HuH-7.5 (cell line): Measurements from ENCODE around the gene RNF112.

Experiments
- DNase-seq: peaks from one replicate; pipeline ENCODE4 v3.0.0; 2011; ENCODE audit warnings: low spot score

The RNF112 gene, protein sequence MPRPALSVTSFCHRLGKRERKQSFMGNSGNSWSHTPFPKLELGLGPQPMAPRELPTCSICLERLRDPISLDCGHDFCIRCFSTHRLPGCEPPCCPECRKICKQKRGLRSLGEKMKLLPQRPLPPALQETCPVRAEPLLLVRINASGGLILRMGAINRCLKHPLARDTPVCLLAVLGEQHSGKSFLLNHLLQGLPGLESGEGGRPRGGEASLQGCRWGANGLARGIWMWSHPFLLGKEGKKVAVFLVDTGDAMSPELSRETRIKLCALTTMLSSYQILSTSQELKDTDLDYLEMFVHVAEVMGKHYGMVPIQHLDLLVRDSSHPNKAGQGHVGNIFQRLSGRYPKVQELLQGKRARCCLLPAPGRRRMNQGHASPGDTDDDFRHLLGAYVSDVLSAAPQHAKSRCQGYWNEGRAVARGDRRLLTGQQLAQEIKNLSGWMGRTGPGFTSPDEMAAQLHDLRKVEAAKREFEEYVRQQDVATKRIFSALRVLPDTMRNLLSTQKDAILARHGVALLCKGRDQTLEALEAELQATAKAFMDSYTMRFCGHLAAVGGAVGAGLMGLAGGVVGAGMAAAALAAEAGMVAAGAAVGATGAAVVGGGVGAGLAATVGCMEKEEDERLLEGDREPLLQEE

DNA sequence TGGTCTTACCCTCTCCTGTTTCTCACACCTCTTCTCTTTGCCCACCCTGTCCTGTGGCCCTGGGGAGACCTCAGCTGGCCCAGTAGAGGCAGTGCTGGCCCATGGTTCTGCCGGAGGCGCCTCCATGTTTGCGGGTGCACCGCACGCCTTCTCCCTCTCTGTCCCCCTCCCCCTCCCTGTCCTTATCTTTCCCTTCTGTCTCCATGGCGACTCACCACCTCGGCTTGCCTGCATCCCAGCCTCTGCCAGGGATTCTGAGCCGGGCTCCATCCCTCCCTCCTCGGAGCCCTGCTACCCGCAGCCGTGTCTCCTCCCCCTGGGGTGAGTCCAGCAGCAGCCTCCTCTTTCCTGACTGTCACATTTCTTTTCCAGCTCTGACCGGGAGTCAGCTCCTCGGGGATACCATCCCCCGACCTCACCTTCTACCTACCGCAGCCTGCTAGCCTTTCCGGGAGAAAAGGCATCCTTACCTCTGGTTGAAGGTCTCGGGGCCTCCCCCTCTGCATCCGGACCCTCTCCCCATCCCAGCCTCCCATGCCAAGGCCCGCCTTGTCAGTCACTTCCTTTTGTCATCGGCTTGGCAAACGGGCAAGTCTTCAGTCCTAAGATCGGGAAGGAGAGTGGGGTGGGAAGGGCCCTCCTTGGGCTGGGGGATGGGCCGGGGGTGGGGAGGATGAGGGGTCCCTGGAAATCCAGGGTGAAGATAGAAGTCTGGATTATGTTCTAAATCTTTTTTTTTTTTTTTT lies at the start of gene RNF112:
Gene RNF112, plus strand, starts transcription at position 358 of the 746 bp plus-strand sequence. Its CDS starts 177 bp downstream, at position 535.
- no peak for DNase-seq

DNA sequence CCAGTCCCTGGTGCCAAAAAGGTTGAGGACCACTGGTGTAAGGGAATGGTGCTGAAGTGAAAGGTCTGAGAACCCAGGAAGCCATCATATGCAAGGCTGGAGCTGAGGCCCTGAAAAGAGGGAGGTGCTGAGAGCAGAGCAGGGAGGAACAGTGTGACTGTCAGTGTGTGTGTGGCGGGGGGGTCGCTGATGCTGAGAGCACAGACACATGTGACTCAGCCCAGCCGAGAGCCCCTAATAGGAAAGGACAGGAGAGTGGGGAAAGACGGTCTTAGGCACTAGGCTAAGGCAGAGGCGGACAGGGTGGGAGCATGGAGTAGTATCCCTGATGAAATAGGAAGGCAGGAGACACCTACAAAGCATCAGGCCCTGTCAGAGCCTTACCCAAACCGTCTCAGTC lies 49.7 kb upstream of the RNF112 start:
- no peak for DNase-seq

DNA sequence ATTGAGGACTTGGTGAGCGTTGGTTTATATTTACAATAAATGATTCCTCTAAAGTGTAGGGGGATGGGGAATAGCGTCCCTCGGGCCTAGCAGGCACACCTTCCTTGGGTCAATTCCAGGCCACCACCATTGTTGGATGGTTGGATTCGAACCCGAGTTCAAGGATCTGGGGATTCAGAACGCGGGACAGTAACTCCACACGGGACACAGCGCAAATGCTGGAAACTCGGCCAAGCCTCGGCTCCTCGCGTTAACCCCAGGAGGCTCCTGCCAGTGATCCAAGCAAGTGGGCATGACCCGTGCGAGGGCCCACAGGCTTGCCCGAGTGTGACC lies 49.1 kb upstream of the RNF112 start:
- no peak for DNase-seq

DNA sequence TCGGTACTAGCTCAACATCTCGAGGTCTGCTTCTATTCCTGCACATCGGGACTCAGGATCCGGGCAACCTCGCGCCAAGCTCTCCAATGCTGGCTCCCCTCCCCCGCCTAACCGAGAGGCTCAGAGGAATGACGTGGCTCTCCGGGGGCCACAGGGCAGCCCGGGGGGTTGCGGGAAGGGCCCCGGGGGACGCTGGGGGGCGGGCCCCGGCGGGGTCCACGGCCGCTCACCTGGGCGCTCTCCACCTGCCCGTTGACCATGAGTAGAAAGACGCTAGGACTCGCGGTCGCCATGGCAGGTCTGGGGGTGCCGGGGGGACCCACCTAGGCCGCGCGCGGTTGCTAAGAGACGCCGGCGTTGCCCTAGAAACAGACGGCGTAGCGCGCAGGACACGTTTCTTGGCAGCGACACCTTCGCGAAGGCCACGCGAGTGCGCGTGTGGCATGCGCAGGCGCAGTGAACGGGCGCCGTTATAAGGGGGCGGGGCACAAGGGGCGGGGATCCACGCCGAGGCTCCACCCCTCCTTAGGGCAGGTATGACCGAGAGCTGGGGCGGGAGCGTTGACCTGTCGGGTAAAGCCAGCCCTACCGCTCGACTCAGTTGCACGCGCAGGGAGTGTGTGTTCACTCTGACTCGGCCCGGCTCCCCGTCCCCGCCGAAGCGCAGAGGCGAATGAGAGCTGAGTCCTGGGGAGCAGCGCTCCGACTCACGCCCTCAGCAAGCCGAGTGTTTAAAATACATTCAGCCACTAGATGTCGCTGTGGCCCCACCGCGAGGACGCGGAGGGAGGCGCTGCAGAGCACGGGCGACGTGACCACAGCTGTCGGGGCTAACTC lies 48.5 kb upstream of the RNF112 start, which contains the start of gene B9D1:
Gene B9D1, minus strand, starts transcription at position 447 of the 837 bp plus-strand sequence. Its CDS starts 154 bp downstream, at position 293.
- peak; percentile 85 for DNase-seq

DNA sequence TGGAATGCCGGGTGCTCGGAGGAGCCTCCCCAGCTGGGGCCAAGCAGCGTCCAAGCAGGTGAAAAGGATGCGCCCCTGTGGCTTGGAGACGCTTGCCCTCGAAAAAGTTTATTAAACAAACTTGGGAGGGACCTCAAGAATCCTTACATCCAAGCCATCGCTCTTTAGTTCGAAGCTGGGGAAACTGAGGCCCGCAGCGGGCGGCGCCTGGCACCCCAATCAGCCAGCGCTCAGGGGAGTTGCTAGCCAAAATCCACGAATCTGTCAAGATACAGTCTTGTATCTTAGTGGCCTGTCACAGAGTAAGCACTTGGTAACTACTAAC lies 48.0 kb upstream of the RNF112 start:
- no peak for DNase-seq

DNA sequence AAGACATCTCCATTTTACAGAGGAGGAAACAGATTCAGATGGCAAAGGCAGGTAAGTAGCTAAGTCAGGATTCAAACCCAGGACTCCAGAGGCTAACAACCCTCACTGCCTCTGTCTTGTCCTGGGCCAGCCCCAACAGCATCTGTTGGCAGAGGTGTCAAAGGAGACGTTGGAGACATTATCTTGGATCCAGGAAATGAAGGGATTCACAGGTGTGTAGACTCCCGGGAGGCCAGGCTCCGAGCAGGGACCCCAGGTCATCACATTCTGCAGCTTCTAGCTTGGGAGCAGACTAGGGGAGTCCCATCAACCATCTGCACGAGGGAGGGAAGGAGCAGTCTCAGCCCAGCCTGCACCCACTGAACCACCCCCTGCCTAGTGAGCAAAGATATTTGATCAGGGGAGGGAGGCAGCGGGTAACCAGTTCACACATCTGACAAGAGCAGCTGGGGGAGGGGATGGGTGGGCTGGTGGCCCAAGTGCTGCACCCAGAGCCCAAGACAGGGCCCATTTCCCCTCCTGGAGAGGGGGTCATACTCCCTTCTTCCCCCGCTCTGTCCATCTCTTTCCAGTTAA lies 47.5 kb upstream of the RNF112 start:
- DNase-seq: no peak

DNA sequence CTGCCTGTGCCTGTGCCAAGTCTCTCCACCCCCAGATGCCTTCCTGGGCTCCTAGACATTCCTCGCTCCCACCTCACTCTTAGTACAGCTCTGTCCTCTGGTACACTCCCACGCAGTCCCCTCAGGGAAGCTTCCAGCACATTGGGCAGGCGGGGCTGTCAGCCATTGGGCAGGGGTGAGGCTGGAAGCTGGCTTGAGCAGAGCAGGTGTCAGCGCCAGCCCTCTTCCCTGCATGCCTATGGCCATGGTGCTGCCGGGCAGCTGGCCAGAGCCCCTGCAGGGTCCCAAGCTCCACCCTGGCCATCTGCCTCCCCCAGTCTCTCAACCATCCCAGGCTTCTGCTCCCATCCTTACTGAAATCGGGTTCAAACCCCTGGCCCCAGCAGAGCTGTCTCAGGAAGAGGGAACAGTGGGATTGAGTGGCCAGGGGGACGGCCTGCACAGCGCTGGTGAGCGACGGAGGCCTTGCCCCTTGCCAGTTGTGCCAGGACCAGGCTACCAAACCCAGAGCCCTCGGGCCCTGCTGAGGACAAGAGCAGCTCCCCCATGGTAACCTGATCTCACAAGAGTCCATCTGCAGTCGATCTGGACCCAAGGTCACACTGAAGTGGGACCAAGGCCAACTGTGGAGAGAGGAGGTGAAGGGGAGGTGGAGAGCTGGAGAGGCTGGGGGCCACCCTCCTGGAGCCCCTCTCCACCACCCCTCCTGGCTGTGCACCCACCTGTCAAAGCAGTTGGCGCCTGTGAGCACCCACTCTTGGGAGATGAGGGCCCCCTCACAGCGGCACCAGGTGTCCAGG lies 46.1 kb upstream of the RNF112 start:
- no peak for DNase-seq

DNA sequence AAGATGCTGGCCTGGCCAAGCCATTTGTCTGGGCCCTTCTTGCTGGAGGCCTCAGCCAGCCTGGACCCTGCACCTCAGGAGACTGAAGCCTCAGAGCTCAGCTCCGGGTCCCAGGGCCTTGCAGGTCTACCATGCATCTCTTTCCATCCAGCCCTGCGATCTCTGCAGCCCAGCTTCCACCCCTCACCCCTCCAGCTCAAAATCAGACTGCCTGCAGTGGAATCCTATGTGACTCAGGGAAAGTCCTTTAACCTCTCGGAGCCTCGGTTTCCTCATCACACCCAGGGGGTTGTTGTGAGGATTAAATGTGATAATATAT lies 45.6 kb upstream of the RNF112 start:
- no peak for DNase-seq

DNA sequence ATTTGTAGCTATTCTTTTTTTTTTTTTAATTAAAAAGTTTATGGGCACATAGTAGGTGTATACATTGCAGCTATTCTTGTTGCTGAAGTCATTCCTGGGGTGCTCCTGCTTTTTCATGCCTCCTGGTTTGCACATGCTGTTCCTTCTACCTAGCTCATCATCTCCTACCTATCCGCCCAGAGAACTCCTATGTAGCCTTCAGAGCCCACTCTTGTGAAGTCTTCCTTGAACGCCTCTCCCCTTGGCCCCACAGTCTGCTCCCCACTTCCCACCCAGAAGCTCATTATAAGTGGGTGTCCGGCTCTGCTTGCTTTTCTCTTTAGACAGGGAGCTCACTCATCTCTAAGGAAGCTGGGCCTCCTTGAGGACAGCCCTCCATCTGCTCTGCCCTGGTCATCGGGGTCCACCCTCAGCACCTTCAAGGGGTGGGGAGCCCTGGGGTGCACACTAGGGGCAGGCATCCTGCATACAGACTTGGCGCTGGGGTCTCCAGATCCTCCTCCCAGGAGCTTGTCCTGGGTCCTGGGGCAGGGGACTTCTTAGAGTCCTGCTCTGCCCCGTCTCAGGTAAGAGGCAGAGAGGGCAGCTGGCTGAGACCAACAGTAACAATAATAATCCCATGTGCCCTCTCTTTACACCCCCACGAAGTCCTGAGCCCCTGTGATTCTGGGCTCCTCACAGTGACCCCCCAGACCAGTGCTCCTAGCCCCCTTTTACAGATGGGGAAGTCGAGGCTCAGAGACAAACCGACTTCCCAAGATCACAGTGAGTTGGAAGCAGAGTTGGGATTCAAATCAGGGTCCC lies 45.0 kb upstream of the RNF112 start:
- no peak for DNase-seq

DNA sequence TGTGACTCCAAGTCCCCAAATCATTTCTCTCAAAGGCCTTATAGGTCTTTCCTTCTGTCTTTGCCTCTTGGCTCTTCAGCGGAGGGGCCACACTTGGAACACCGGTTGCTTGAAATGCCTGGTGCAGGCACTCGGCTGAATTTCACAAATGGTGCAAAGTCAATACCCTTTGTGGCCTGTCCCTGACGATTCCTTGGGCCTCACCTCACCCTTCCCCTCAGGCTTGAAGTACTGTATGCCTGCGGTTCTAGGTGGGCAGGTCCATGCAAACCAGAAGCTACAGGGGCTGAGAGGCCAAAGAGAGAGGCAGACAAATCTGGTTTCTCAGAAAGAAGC lies 44.4 kb upstream of the RNF112 start:
- DNase-seq: no peak

DNA sequence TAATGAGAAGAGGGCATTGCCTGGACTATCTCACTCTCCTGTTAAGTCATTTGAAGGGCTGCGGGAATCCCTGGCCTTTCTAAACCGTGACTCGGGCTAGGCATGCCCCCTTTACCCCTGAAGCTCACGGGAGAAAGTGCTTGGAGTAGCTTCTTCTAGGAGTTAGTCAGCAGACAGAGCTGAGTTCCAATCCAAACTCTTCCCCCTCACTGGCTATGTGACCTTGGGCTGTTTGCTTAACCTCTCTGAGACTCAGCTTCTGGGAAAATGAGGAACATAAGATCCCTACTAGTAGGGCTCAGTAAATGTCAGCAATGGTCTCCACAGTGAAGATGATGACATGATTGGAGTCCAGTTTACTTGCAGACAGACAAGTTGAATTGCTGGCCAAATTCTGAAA lies 42.8 kb upstream of the RNF112 start:
- no peak for DNase-seq

DNA sequence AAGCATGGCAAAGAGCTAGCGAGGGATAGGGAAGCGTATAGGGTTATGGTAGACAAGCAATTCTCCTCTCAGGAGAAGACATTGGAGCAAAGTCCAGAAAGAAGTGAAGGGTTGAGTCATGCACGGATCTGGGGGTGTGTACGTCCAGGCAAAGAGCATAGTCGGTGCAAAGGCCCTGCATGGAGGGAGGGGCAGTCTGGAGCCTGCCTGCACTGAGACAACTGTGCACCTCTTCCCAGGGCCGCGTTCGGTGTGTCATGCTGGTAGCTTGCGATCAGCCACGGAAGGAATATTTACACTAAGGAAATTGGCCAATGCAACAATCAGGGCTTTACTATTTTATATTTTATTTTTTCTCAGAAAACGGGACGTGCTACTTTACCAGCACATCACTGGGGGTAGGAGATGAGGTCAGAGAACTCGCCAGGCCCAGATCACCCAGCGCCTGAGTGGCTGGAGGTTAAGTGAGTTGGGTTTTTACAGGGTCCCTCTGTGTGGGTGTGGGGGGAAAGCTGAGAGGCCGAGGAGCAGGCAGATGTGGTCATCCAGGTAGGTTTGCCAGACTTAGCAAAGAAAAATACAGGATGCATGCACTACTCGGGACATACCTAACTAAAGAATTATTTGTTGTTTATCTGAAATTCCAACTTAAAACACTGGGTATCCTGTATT lies 41.8 kb upstream of the RNF112 start:
- no peak for DNase-seq

DNA sequence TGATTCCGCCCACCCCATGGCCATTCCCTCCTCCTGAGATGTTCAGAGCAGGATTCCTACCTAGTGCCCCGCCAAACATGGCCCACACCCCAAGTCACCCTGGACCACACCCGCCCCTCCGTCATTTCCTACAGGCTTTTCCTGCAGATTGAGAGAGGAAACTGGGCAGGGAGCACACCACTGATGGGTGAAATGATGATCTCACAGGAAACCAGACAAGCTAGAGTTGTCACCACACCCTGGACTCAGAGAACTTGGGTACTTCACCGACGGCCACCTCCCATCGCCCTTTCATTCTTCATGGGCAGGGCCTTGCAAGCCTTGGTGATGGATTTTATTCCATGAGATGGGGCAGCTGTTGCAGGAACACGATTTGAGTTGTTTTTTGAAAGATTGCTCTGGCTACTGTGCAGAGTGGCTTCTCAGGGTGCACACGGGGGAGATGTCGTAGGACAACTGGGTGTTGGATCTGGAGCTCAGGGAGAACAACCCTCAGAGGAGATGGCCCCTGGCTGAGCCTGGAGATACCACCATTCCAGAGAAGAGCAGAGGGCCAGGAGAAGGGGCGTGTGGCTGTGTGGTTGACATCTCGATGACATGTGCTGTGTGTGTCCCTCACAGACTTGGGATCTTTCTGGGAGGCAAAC lies 41.1 kb upstream of the RNF112 start:
- no peak for DNase-seq

DNA sequence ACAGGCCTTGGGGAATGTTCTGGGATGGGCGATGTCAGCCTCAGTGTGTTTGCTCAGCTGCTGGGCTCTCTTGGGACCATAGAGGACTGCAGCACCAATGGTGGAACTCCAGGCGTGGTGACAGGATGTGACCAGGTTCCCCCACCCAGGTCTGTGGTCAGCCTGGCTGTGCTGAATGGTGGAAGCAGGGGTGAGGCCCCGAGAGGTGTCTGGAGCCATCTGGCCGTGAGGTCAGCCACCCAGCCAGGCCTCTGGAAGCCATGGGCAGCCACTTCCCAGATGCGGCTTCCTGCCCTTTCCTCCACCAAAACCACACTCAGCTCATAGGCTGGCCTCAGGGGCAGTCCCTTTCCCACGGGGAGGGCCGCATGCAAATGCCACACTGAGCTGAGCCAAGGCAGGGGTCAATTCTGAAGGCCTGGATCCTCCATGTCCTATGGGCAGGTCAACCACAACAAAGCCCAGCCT lies 40.5 kb upstream of the RNF112 start:
- no peak for DNase-seq

DNA sequence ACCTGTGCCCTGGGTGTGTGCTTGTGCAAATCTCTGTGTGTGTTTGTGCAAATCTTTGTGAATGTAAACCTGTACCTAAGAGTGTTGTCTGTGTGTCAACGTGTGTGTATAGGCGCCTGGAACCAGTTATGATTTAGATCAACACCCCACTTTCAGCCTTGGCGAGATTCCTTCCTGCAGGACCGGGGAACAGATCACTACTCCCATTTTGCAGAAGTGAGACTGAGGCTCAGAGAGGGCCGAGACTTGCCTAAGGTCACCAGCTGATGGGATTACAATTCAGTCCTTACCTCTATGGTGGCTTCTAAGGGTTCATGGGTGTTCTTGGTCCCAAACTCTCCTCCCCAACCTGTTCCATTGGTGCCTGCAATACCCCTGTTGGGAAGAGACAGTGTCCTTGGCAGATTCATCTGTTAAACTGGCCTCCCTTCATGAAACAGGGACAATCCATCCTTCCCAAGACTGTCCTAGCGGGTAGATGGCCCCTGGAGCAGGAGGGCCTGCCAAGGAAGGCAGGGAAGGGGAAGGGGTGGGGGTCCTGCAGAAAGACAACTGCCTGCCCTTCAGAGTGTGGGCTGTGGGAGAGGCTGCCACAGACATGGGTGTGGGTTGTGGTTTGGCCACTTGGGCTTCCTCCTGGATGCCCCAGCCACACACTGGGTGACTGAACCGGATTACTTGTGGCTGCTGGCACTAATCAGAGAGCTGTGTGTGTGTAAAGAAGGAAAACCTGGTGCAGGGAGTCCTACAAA lies 39.6 kb upstream of the RNF112 start:
- no peak for DNase-seq

DNA sequence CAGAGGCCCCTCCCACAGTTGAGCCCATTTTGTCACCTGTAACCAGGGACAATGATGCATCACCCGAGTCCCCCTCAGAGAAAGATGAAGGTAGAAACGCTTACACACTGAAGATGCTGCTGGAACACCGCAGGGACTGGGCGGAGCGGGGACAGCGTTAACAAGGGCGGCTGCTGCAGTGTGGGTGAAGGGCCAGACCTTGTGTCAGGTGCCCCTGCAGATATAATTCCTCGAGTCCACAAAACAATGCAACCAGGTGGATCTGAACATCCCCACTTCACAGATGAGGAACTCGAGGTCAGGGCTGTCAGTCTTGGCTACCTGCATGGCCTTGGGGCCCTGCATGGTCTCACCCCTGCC lies 39.0 kb upstream of the RNF112 start:
- no peak for DNase-seq

DNA sequence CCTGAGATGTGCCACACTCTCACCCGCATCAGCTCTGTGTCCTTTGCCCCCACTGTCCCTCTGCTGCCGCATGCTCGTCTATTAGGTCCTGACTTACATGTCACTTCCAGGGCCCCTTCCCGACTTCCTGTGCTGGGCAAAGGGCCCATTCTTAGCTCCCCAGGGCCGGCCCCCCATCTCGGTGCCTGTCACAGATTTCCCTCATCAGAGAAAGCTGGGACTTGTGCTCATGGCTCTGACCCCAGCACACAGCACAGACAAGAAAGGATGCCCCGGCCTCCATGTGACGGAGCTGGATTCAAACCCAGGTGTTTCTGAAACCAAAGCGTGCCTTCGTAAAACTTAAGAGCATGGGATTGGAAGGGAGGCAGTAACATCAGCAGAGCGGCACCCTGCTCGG lies 38.6 kb upstream of the RNF112 start:
- DNase-seq: no peak

DNA sequence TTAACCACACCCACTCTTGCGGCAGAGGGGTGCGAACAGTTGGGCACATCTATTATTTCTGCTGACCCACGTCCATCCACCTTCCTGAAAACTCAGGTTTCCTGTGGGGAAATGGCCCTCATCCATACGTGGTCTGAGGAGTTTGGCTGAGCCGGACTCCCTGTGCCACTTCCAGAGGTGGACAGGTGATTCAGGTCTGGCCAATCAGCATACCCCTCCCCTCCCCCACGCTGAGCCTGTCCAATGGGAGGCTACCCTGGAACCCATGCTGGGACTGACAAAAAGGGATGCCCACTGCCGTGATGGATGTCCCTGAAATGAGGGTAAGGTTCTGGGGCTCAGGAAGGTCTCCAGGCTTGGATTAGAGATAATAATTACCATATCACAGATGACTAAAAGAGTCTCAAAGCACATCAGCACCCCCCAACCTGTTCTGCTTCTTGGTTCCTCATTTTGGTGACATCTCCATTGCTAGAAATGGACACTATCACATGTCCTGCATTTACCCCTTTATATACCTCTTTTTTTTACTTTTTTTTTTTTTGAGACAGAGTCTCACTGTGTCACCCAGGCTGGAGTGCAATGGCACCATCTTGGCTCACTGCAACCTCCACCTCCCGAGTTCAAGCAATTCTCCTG lies 38.0 kb upstream of the RNF112 start:
- no peak for DNase-seq
